DND-41 (cell line): ENCODE measurements around the gene AANAT.

Experiments
- ATAC-seq: fragments of 200-7000 bp; cut with Tn5 transposase; 3 replicates; pipeline ENCODE4 v1.9.1; 2021; ENCODE audit warnings: low read depth; ENCODE audit not compliant: insufficient read depth
- DNase-seq: peaks from one replicate; pipeline ENCODE4 v3.0.0-alpha.2; 2020
- H2AFZ ChIP-seq: 2 replicates; pipeline ENCODE4 v1.6.0; 2012; ENCODE audit warnings: low read depth, low read length
- H3K27ac ChIP-seq: 2 replicates; pipeline ENCODE4 v1.5.1; 2012; ENCODE audit warnings: low read length, inconsistent platforms
- H3K27me3 ChIP-seq: fragments of 200-600 bp; sonication (generic); 2 replicates; pipeline ENCODE4 v1.6.0; 2012; ENCODE audit warnings: low read length, mild to moderate bottlenecking, inconsistent platforms; ENCODE audit not compliant: insufficient read depth, poor library complexity
- H3K36me3 ChIP-seq: 2 replicates; pipeline ENCODE4 v1.5.1; 2012; ENCODE audit warnings: low read length, inconsistent platforms; ENCODE audit not compliant: insufficient read depth
- H3K4me1 ChIP-seq: 2 replicates; pipeline ENCODE4 v1.5.1; 2012; ENCODE audit warnings: mild to moderate bottlenecking, low read length; ENCODE audit not compliant: insufficient read depth
- H3K4me2 ChIP-seq: 2 replicates; pipeline ENCODE4 v1.6.0; 2012; ENCODE audit warnings: mild to moderate bottlenecking, moderate library complexity, low read length, inconsistent platforms; ENCODE audit not compliant: insufficient read depth
- H3K4me3 ChIP-seq, 2 experiments: fragments of 200-600 bp in 1 of 2; shearing (Covaris generic) in 1 of 2; 2 replicates each; pipeline ENCODE4 v1.5.1; 2012 to 2016; ENCODE audit warnings: inconsistent platforms in 2 of 2, low read length in 2 of 2, mild to moderate bottlenecking in 2 of 2, low read depth in 1 of 2, moderate library complexity in 1 of 2
- H3K79me2 ChIP-seq: 2 replicates; pipeline ENCODE4 v1.6.0; 2012; ENCODE audit warnings: low read length, inconsistent platforms; ENCODE audit not compliant: insufficient read depth
- H3K9ac ChIP-seq: 2 replicates; pipeline ENCODE4 v1.6.0; 2012; ENCODE audit warnings: low read depth, mild to moderate bottlenecking, inconsistent platforms, low read length, moderate library complexity
- H3K9me3 ChIP-seq: 2 replicates; pipeline ENCODE4 v1.5.1; 2012; ENCODE audit warnings: low read length, moderate library complexity, mild to moderate bottlenecking, inconsistent platforms; ENCODE audit not compliant: insufficient read depth, severe bottlenecking
- H4K20me1 ChIP-seq: 2 replicates; pipeline ENCODE4 v1.6.0; 2012; ENCODE audit warnings: low read length; ENCODE audit not compliant: insufficient read depth
- CTCF ChIP-seq: IDR thresholded peaks from 2 replicates; pipeline ENCODE4 v1.5.1; 2012; ENCODE audit warnings: borderline replicate concordance, low read length, moderate library complexity, mild to moderate bottlenecking; ENCODE audit not compliant: poor library complexity, severe bottlenecking; ENCODE audit errors: extremely low read depth
- EZH2 ChIP-seq: IDR thresholded peaks from 3 replicates; pipeline ENCODE4 v1.6.1; 2012; ENCODE audit warnings: borderline replicate concordance, low read depth, mild to moderate bottlenecking, moderate library complexity, low read length, inconsistent platforms; ENCODE audit not compliant: severe bottlenecking

AANAT gene

GRCh38 chr17:76452660-76453430 is 14.6 kb upstream of the AANAT start, which contains the start of gene UBE2O:
TSS of gene UBE2O (minus strand) at chr17:76453152. CDS start at chr17:76453141, 11 bp downstream.
- H3K27ac ChIP-seq: peak within 1 kb of the TSS; percentile 68
- peak; percentile 90 for ATAC-seq

GRCh38 chr17:76453431-76453743 is 14.0 kb upstream of the AANAT start:
- H3K4me1 ChIP-seq: peaks cover 28% of the 10 kb centered on the region
- ATAC-seq (no peak), DNase-seq (no peak)
- peaks cover 43% of the 10 kb centered on the region for H3K79me2 ChIP-seq
- peak overlapping the region; percentile 73 for H3K4me2 ChIP-seq
- H3K27ac ChIP-seq: no peak overlapping the region
- no peaks in the 10 kb centered on the region; the same call in 1 of the 2 replicates for H3K36me3 ChIP-seq
- H2AFZ ChIP-seq: peak overlapping the region; percentile 56; the same call in 1 of the 2 replicates
- H3K9ac ChIP-seq: no peak overlapping the region
- TF ChIP-seq EZH2 (no peak), CTCF (no peak)
- H3K4me3 ChIP-seq: peak overlapping the region in 1 of 2 experiments; percentile 81; a peak in 2 of 4 replicates
- H4K20me1 ChIP-seq: peaks cover 37% of the 10 kb centered on the region
- H3K27me3 ChIP-seq: peaks cover 4% of the 10 kb centered on the region
- no peaks in the 10 kb centered on the region for H3K9me3 ChIP-seq

More at GRCh38 chr17:76452660-76453430, 14.6 kb upstream of the AANAT start, which contains the start of gene UBE2O:
- H3K4me1 ChIP-seq: peaks cover 29% of the 10 kb centered on the region
- peak within 1 kb of the TSS; percentile 82 for H2AFZ ChIP-seq
- peaks cover 49% of the 10 kb centered on the region for H3K79me2 ChIP-seq
- no peaks in the 10 kb centered on the region for H3K9me3 ChIP-seq
- peak; percentile 96 for DNase-seq
- peak within 1 kb of the TSS; percentile 77 to 81 for H3K4me3 ChIP-seq
- TF ChIP-seq EZH2 (no peak), CTCF (peak; percentile 65)
- peak within 1 kb of the TSS; percentile 73 for H3K4me2 ChIP-seq
- peaks cover 2% of the 10 kb centered on the region; the same call in 1 of the 2 replicates for H3K36me3 ChIP-seq
- peaks cover 42% of the 10 kb centered on the region for H4K20me1 ChIP-seq
- H3K9ac ChIP-seq: peak within 1 kb of the TSS; percentile 93
- H3K27me3 ChIP-seq: peaks cover 4% of the 10 kb centered on the region

- no peaks in the 10 kb centered on the region; the same call in 1 of the 2 replicates for H4K20me1 ChIP-seq
- no peaks in the 10 kb centered on the region for H3K4me1 ChIP-seq
- TF ChIP-seq EZH2 (no peak), CTCF (no peak)
- H3K36me3 ChIP-seq: no peaks in the 10 kb centered on the region
- H3K27me3 ChIP-seq: peaks cover 13% of the 10 kb centered on the region
- no peak for ATAC-seq
- H3K79me2 ChIP-seq: no peaks in the 10 kb centered on the region
- DNase-seq: no peak
- no peak overlapping the region for H3K9ac ChIP-seq
- H3K9me3 ChIP-seq: no peaks in the 10 kb centered on the region
- H3K4me3 ChIP-seq: no peak overlapping the region
- H2AFZ ChIP-seq: no peak overlapping the region
- no peak overlapping the region for H3K27ac ChIP-seq
- no peak overlapping the region for H3K4me2 ChIP-seq
Observed at GRCh38 chr17:76458580-76459490, 8.6 kb upstream of the AANAT start.
